Bronchial smooth muscle cell (primary cell): ENCODE data around the gene XKR7. TPM values are rescaled to one million over a fixed set of nuclear protein-coding genes. Genes with fewer than 3 reads are reported as not detected.

Source experiments
- total RNA-seq: library from RNA; depleted of rRNA; stranded (reverse); fragments of >200 nt; gene quantifications from 2 replicates; pipeline ENCODE4 v1.2.1, GENCODE V29; 2014

Gene XKR7, protein sequence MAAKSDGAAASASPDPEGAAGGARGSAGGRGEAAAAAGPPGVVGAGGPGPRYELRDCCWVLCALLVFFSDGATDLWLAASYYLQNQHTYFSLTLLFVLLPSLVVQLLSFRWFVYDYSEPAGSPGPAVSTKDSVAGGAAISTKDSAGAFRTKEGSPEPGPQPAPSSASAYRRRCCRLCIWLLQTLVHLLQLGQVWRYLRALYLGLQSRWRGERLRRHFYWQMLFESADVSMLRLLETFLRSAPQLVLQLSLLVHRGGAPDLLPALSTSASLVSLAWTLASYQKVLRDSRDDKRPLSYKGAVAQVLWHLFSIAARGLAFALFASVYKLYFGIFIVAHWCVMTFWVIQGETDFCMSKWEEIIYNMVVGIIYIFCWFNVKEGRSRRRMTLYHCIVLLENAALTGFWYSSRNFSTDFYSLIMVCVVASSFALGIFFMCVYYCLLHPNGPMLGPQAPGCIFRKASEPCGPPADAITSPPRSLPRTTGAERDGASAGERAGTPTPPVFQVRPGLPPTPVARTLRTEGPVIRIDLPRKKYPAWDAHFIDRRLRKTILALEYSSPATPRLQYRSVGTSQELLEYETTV
- total RNA-seq, result not detected in 2 replicates

DNA sequence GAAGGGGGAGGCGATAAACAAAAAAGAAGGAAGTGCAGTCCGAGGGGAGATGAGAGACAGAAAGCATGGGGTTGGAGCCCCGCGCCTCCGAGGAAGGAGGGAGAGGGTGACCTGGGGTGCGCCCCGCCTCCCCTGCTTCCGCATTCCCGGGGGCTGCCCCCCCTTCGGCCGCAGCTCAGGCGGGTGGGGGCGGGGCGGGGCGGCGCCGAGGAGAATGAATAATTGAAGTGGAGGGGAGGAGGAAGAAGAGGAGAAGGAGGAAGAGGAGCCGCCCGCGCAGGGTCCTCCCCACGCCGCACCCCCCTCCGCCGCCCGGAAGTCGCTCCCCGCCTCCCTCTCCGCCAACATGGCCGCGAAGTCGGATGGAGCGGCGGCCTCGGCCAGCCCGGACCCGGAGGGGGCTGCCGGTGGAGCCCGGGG is at the start of gene XKR7:
TSS of gene XKR7 (plus strand) at position 322 of the 420 bp plus-strand sequence. CDS start at position 347, 25 bp downstream.

DNA sequence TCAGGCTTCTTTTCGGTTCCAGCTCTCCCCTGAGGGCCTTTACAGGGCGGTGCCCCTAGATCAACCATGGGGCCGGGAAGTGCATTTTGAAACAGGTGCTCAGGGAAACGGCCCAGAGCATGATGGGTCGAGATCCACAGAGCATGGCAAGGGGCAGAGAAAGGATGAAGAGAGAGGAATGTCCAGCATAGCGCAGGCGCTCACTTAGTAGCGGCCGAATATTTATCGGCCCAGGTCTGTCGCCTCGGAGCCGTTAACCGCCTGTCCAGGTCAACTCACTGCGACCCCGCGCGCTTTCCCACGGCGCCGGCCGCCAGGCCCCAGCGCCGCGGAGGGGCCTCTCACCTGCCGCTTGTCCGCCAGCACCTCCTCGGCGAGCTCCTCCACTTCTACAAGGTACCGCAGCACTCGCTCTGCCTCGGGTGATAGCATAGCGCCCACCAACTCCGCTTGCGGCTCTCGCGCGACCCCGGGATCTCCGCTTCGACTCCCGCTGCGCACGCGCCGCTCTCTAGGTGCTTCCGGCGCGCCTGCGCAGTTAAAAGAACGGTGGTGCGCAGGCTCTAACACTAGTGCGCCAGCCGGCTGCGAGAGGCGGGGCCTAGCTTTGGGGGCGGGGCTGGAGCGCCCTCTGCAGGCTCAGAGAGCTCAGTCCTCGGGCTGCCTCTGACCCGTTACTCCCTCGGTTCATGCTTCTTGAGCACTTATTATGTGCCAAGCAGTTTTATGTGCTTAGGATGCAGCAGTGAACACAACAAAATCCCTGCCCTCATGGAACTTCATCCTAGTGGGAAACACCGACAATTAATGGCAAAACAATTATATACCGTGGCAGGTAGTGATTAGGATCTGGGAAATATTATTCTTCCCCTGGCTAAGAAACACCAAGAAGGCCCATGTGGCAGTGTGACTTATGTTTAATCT is 16.2 kb upstream of the XKR7 start, which contains the start of gene PDRG1:
TSS of gene PDRG1 (minus strand) at position 517 of the 924 bp plus-strand sequence. CDS start at position 432, 85 bp downstream.

DNA sequence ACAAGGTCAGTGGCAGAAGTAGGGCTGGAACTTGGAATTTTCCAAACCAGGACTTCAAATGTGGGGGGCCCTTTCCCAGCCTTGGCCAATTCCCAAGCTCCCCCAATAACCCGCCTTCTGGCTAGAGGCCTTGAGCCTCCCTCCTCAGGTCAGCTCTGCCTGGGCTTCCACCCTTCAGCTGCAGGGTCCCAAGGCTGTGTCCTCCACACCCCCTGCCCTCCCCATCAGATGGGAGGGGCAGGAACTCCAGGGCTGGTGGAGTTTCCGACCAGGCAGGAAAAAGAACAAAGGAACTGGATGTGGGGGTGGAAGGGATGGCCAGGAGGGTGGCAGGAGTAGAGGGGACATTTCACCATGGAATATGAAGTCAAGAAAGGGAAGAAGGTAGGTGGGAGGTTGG is 42.1 kb downstream of the XKR7 start, which contains the start of gene CCM2L:
TSS of gene CCM2L (plus strand) at position 338 of the 400 bp plus-strand sequence. CDS start at position 355, 17 bp downstream.

DNA sequence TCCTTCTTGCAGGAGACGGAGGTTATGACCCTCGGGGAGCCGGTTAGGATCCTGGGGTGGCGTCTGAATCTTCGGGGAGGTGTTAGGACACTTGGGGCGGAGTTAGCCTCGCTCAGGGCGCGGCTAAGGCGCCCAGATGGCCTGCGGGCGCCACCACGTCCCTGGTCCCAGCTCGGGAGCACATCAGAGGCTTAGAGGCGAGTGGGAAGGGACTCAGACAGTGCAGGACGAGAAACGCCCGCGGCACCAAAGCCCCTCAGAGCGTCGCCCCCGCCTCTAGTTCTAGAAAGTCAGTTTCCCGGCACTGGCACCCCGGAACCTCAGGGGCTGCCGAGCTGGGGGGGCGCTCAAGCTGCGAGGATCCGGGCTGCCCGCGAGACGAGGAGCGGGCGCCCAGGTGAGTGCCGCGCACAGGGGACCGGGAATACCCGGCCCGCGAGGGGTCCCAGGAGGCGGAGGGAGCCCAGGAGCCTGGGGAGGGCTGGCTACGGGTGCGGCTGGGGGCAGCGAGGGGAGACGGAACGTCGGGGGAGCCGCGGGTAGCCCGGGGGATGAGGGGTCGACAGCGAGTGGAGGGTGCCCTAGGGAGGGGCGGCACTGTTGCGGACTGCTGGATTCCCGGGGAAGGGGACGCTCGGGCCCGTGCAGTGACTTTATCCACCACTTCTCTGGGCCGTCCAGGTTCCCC is 84.3 kb downstream of the XKR7 start, which contains the start of gene HCK:
TSS of gene HCK (plus strand) at position 153 of the 688 bp plus-strand sequence.

Other genes with a start within 250 kb of the XKR7 start
- 38.6 and 39.2 TPM in 2 replicates for gene BCL2L1, start 245.3 kb upstream of the XKR7 start, total RNA-seq
- gene TPX2, start 228.9 kb upstream of the XKR7 start, total RNA-seq, result 2.8 and 7.6 TPM in 2 replicates
- under 0.01 TPM in 1 of 2 replicates, not detected in the other for gene MYLK2, start 148.8 kb upstream of the XKR7 start, total RNA-seq
- not detected in 2 replicates for gene FOXS1, start 122.5 kb upstream of the XKR7 start, total RNA-seq
- gene DUSP15, start 97.6 kb upstream of the XKR7 start, total RNA-seq, result 0.26 TPM in 1 of 2 replicates, not detected in the other
- 0.16 TPM in 1 of 2 replicates, not detected in the other for gene TTLL9, start 97.5 kb upstream of the XKR7 start, total RNA-seq
- 3.9 TPM in 2 replicates for gene PDRG1, start 16.1 kb upstream of the XKR7 start, total RNA-seq
- not detected in 2 replicates for gene CCM2L, start 42.3 kb downstream of the XKR7 start, total RNA-seq
- gene HCK, start 84.1 kb downstream of the XKR7 start, total RNA-seq, result not detected in 2 replicates
- gene TM9SF4, start 141.6 kb downstream of the XKR7 start, total RNA-seq, result 22.4 and 27.2 TPM in 2 replicates
- 1.1 TPM in 2 replicates for gene PLAGL2, start 239.6 kb downstream of the XKR7 start, total RNA-seq
- gene POFUT1, start 239.7 kb downstream of the XKR7 start, total RNA-seq, result 23.4 and 23.6 TPM in 2 replicates